Amniotic stem cell (primary cell): ENCODE measurements around the gene G0S2.
A peak's percentile ranks its signal among the peaks of the same experiment; 100 is the strongest.
"Not testable (repeated sequence)": the region's sequence is repeated elsewhere in the genome, so short reads cannot be mapped to it uniquely, and the experiment has no call there.

Experiments used
- DNase-seq: peaks from one replicate; lab custom pipeline; 2025; lab: John Stamatoyannopoulos, UW

The G0S2 gene

DNA sequence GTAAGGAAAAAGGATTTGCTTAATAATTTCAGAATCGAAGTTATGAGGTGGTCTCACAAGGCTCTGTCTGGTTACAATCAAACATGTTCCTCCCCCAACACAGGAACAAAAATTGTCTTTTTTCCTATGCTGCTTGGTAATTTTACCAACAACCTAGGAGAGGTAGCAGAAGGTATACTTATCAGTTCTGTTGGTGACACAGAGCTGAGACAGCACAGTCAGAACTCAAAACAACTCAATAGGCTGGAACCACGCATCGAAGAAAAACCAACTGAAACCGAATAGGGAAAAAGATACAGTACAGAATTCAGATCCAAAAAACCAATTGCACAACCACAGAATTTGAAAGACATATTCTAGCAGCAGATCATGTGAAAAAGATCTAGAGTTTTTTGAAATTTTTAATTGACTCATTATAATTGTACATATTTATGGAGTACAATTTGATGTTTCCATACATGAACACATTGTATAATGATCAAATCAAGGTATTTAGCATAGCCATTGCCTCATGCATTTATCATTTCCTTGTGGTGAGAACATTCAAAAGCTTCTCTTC, 3.8 kb downstream of the G0S2 start:
- DNase-seq, result no peak

- DNase-seq, result no peak
Observed at GRCh38 chr1:209685821-209686220, 10.6 kb downstream of the G0S2 start.

DNA sequence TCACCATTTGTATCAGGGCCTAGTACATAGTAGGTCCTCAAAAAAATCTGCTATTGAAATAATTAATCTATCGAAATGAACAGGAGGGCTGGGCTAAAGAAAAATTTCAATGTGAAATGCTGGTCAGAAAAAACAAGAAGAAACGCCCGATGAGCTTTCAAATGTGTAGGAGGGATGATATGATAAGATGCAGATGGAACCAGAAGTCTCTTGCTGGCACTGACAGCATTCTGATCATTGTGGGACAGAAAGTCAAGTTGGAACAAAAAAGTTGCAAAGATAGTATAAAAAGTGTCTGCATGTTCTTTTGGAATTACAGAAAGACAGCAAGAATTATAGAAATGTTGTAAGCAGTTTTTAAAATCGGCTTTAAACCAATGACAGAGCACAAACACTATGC, 11.1 kb downstream of the G0S2 start:
- no peak for DNase-seq

DNA sequence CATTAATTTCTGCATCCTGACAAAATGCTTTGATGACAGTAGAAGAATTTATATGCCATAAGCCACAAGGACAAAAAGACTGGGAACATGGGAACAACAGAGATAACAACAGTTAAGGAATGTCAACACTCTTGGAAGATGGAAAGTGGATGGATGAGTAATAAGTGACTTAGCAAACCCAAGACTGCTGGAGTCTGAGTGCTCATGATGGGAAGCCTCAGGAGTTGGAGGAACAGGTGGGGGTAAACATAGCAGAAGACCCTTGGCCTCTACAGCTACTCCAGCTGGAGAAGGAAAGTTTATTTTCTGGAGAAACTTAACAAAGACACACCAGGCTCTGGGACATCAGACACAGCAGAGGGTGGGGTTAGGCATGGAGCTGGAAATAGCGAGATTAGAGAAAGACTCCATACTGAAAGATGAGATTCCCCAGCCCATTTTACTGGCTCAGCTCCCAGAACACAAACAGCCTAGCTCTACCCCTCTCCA, 13.6 kb downstream of the G0S2 start:
- no peak for DNase-seq

- DNase-seq, result no peak
Observed at GRCh38 chr1:209689477-209689876, 14.3 kb downstream of the G0S2 start.

GRCh38 chr1:209691237-209691636, 16.0 kb downstream of the G0S2 start:
- no peak for DNase-seq

DNA sequence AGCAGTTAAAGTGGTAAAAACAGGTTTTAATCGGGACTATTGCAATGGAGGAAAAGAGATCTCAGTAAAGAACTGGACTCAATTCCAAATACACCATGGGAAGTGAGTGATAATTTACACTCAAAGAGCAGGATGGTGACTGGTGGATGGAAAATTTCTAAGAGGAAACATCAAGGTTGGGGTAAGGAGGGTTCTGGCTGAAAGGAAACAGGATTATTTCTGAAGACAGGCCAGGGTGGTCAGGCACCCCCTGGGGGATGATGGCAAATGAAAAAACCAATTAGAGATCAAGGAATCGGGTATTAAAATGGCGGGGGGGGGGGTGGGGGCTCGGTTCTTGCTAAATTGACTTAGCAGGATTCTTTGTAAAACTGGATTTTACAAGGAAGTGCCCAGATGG, 17.1 kb downstream of the G0S2 start:
- no peak for DNase-seq

DNA sequence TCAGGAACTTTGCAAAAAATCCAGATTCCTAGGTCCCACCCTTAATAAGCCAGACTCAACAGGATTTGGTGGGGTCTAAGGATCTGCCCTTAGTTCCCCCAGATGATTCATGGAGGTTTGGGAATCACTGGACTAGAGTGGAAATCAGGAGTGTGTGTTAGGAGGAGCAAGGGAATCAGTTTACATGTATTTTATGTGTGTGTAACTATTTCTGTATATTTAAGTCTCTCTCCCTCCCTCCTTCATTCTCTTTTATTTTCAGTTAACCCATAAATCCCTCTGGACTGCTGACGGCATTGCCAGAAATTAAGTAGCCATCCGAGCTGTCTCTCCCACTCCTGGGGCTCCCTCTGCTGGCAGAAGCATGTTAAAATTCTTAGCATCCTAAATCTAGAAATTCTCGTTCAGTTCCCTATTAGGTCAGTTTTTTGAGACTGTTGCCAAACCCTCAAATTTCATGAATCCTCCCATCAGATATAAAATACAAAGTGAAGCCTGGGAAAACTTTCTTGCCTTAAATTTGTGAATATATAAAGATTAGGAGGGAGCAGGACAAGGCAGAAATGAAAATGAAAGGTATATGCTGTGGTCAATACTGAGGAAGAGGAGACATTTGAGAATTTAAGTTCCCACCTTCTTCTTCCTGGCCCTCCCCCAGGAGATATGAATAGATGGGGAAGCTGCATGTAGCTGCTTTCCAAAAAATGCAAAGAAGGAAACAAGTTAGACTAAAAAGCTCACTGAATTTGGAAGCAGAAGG, 17.7 kb downstream of the G0S2 start:
- peak; percentile 70 for DNase-seq

GRCh38 chr1:209696673-209697072, 21.5 kb downstream of the G0S2 start:
- no peak for DNase-seq

DNA sequence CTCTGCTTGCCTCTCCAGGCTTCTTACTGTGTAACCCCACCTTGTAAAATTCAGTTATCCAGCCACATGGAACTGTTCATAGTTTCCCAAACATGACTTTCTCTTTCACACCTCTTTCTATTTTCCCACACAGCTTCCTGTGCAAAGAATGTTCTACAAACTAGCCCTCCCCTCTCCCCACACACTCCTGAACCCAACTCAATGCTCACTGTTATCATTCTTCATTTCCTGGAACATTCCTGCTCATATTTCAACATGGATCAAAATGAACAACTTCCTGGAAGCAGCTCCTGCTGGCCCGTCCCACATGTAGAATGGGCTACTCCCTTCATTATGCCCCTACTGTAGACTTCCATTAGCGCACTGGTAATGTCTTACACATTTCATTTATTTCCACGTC, 21.9 kb downstream of the G0S2 start:
- DNase-seq, result no peak

DNA sequence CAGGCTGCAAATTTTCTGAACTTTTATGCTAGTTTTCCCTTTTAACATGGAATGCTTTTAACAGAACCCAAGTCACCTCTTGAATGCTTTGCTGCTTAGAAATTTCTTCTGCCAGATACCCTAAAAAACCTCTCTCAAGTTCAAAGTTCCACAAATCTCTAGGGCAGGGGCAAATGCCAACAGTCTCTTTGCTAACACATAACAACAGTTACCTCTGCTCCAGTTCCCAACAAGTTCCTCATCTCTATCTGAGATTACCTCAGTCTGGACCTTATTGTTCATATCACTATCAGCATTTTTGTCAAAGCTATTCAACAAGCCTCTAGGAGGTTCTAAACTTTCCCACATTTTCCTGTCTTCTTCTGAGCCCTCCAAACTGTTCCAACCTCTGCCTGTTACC, 25.5 kb downstream of the G0S2 start:
- not testable (repeated sequence) for DNase-seq

DNA sequence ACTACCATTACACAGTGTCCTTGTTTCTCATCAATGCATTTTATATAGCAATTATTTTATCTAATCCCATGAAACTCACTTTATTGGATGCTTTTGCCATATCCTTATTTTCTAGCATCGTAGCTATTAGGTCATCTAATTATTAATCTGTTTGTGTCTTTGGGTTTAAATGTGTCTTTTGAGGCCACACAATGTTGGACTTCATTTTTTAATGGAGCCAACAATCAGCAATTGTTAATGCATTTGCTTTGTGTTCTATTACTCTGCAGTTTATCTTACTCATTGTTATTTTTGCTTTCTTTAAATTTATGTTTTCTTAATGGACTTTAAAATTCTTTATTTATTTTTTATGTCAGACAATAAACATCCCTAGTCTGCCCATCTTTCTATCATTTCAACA, 27.6 kb downstream of the G0S2 start:
- DNase-seq, result no peak

DNA sequence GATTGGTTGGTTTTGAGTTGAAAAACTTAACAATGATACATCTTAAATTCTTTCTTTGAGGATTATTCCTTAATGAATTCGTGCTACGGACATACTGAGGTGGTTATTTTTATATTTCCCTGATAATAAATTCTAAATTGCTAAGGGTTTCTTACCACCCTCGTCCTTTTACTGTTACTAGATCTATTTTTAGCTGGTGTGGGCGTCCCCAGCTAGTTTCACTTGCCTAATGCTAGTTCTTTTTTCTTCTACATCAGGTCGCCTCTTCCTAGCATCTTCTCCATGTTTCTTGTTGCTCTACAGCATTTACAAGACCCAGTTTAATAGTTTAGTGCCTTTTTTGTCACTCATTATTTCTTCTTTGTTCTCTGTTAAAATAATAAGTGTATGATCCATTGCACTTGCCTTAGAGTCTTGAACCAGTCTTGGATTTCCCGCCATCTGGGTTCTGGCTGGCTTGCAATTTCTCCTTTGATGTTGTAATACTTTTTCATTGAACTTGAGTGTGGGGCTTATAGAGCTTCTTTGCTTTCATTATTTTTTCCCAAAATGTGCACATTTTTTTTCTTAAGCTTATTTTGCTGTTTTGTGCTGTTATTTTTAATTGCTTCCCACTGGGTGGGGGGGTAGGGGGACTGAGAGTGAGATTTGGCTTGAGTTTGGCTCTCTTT, 28.8 kb downstream of the G0S2 start:
- no peak for DNase-seq

DNA sequence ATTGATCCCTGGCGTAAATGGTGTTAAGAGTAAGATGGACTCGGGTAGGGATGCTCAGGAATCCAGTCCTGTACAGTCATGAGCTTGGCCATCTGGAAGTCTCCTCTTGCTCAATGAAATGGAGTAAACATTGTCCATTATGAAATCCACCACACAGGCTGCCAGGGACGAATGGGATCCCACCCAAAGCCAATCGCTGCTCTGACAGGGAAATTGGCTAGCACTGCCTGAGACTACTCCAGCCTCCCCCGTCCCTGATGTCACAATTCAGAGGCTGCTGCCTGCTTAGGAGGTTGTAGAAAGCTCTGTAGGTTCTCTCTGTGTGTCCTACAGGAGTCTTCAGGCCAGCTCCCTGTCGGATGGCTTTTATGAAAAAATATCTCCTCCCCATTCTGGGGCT, 29.4 kb downstream of the G0S2 start, which contains the start of gene HSD11B1:
Gene HSD11B1, plus strand, starts transcription at position 263 of the 400 bp plus-strand sequence. Its CDS starts 97 bp downstream, at position 360.
- DNase-seq, result no peak

- no peak for DNase-seq
Observed at GRCh38 chr1:209705033-209705598, 29.9 kb downstream of the G0S2 start.

GRCh38 chr1:209706622-209707021, 31.4 kb downstream of the G0S2 start:
- no peak for DNase-seq

DNA sequence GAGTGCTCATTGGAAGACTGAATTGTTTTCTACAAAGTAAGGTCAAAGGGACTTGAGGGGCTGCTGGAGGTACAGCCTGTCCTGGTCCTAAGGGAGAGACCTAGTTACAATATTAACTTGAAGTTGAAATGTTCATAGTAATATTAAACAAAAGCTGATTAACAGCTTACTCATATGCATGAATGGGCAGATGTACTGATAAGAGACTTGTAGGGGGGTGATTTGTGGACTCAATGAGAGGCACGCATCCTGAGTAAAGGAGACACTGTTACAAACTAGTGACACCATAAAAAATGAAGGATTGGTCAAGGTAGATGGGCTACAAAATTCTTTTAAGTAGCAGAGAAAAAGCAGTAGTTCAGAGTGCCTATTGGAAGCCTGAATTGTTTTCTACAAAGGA, 32.1 kb downstream of the G0S2 start:
- DNase-seq, result no peak

- DNase-seq, result no peak
Observed at GRCh38 chr1:209708297-209708696, 33.1 kb downstream of the G0S2 start.

DNA sequence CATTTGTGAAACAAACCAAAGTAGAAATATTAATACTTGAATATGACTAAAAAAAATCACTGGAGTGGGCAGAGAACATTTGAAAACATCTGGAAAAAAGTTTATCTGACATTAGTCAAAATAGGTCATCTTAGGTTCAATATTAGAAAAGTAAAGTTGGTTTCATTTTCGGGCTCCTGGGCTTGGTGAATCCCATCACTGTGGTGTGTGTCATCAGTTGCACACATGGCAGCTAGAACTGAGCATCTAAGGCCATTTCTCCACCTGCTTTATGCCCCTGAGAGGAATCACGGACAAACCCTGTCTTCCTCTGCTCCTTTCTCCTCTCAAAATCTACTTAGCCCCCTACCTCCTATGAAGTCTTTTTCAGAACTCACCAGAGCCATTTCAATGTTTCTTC, 34.9 kb downstream of the G0S2 start:
- no peak for DNase-seq

DNA sequence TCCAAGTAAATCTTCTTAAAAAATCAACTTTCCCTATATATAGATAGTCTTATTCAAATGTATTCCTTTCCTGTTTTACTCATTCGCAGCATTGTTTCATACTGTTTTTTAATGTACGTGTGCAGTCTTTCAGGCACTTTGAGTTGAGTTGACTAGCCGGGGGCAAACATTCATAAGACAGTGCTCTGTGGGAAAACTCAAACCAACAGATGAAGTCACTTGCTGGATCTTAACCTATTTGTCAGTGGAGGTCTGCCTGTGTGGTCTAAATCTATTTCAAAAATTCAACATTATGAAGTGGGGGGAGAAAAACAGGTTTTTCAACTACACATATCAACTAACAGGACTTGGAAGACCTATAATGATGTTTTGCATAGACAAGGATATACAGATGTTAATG, 35.6 kb downstream of the G0S2 start:
- no peak for DNase-seq

- no peak for DNase-seq
Observed at GRCh38 chr1:209714338-209714737, 39.1 kb downstream of the G0S2 start.

DNA sequence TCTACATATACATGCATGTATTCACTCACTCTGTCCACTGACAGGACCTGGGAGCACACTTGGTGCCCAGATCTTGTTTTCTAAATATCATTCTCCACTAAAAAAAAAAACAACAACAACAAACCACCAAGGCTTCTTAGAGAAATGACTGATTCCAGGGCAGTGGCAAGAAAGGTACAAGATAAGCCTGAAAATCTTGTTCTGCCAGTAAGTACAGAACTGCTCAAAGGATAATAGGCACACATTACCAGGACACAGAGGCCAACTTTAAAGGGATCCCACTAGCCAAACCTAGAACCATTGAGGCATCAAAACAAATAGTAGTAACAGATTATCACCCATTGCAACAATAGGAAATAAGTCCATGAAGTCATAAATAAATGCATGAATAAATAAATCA, 40.1 kb downstream of the G0S2 start:
- DNase-seq, result no peak

GRCh38 chr1:209717818-209718217, 42.6 kb downstream of the G0S2 start:
- DNase-seq, result no peak
